Keratinocyte (primary cell): ENCODE data around the gene EGFR. TPM values are rescaled to one million over a fixed set of nuclear protein-coding genes. Genes with fewer than 3 reads are reported as not detected.

Experiments
- DNase-seq: peaks from one replicate; pipeline ENCODE4 v3.0.0-alpha.2; 2011; ENCODE audit warnings: low read depth, missing footprints, low spot score
- FAIRE-seq: peaks from 2 replicates; lab custom pipeline; 2011; peaks lifted over from hg19 to GRCh38; lab: Jason Lieb, UNC
- H2AFZ ChIP-seq: 2 replicates; pipeline ENCODE4 v1.6.0; 2012; ENCODE audit warnings: low read length, control low read depth, inconsistent platforms; ENCODE audit not compliant: control insufficient read depth
- H3K27ac ChIP-seq: 2 replicates; pipeline ENCODE4 v1.5.1; 2011; ENCODE audit warnings: low read length; ENCODE audit not compliant: control insufficient read depth, insufficient read depth
- H3K27me3 ChIP-seq: 3 replicates; pipeline ENCODE4 v1.6.0; 2011; ENCODE audit warnings: low read length; ENCODE audit not compliant: control insufficient read depth, insufficient read depth; ENCODE audit errors: extremely low read depth
- H3K36me3 ChIP-seq, 2 experiments: 2 replicates in 1 of 2; 3 replicates in 1 of 2; pipeline ENCODE4 v1.5.1; 2011; ENCODE audit warnings: low read length in 2 of 2, mild to moderate bottlenecking in 1 of 2; ENCODE audit not compliant: control insufficient read depth in 2 of 2, insufficient read depth in 2 of 2; ENCODE audit errors: extremely low read depth in 1 of 2
- H3K4me1 ChIP-seq: 3 replicates; pipeline ENCODE4 v1.5.1; 2011; ENCODE audit warnings: low read length; ENCODE audit not compliant: control insufficient read depth, insufficient read depth; ENCODE audit errors: extremely low read depth
- H3K4me2 ChIP-seq: 3 replicates; pipeline ENCODE4 v1.6.0; 2011; ENCODE audit warnings: low read depth, low read length; ENCODE audit not compliant: control insufficient read depth, insufficient read depth; ENCODE audit errors: extremely low read depth
- H3K4me3 ChIP-seq, 3 experiments: fragments of 200-600 bp in 1 of 3; sonication (generic) in 1 of 3; 2 replicates in 2 of 3; 3 replicates in 1 of 3; pipeline ENCODE4 v1.5.1; 2011 to 2016; ENCODE audit warnings: low read length in 3 of 3, mild to moderate bottlenecking in 3 of 3, control low read depth in 2 of 3, inconsistent platforms in 1 of 3, low read depth in 1 of 3, mixed read lengths in 1 of 3, mixed run types in 1 of 3, moderate library complexity in 1 of 3; ENCODE audit not compliant: control insufficient read depth in 2 of 3, insufficient read depth in 2 of 3; ENCODE audit errors: extremely low read depth in 1 of 3
- H3K79me2 ChIP-seq: 2 replicates; pipeline ENCODE4 v1.6.0; 2012; ENCODE audit warnings: low read length; ENCODE audit not compliant: control insufficient read depth, insufficient read depth
- H3K9ac ChIP-seq: 3 replicates; pipeline ENCODE4 v1.6.0; 2011; ENCODE audit warnings: low read length; ENCODE audit not compliant: control insufficient read depth, insufficient read depth; ENCODE audit errors: extremely low read depth
- H3K9me1 ChIP-seq: 3 replicates; pipeline ENCODE4 v1.6.0; 2011; ENCODE audit warnings: low read length; ENCODE audit not compliant: control insufficient read depth, insufficient read depth; ENCODE audit errors: extremely low read depth
- H3K9me3 ChIP-seq: 2 replicates; pipeline ENCODE4 v1.5.1; 2012; ENCODE audit warnings: low read depth, low read length; ENCODE audit not compliant: control insufficient read depth
- H4K20me1 ChIP-seq: 3 replicates; pipeline ENCODE4 v1.6.0; 2011; ENCODE audit warnings: low read length; ENCODE audit not compliant: control insufficient read depth, insufficient read depth; ENCODE audit errors: extremely low read depth
- CTCF ChIP-seq, 3 experiments: IDR thresholded peaks in 1 of 3; conservative IDR thresholded peaks in 1 of 3; optimal IDR thresholded peaks in 1 of 3; 2 replicates in 2 of 3; 3 replicates in 1 of 3; pipeline versions ENCODE3 to v1.5.1; 2011; ENCODE audit warnings: low read length in 3 of 3, mild to moderate bottlenecking in 3 of 3, moderate library complexity in 2 of 3, control low read depth in 1 of 3, inconsistent platforms in 1 of 3; ENCODE audit not compliant: insufficient read depth in 2 of 3; ENCODE audit errors: extremely low read depth in 1 of 3
- EZH2 ChIP-seq: IDR thresholded peaks from one replicate; pipeline ENCODE4 v1.6.1; 2012; ENCODE audit warnings: inconsistent platforms, mild to moderate bottlenecking, low read length, moderate library complexity
- dilution Hi-C: fragments of 300-500 bp; cut with MboI; formaldehyde crosslinking; loops from one replicate; pipeline ENCODE4 v1.7.0; 2020; ENCODE audit warnings: low sequenced_read_pairs; ENCODE audit not compliant: extremely low pct_ligation_motif_present
- polyA plus RNA-seq, 5 experiments: library from polyadenylated mRNA; depleted of rRNA in 3 of 5; stranded (reverse) in 3 of 5; stranded (forward) in 1 of 5; unstranded in 1 of 5; fragments of >200 nt; gene quantifications; 1 replicate in 1 of 5; 2 replicates in 3 of 5; 3 replicates in 1 of 5; pipeline versions ENCODE4 v1.2.1 to v1.2.3, GENCODE V29; 2011 to 2012; ENCODE audit warnings: missing spikeins in 2 of 5, low read depth in 1 of 5, low replicate concordance in 1 of 5

Gene EGFR
- polyA plus RNA-seq, 1 donor (not counting 4 experiments of a cell fraction or from before 2014, with no cell fraction given): 120 TPM

GRCh38 chr7:55147736-55148135 is 128.9 kb downstream of the EGFR start:
- Histone ChIP-seq H3K4me2 (no peak overlapping the region), H3K4me3 (no peak overlapping the region), H3K27me3 (no peaks in the 10 kb centered on the region), H3K9me3 (no peaks in the 10 kb centered on the region), H3K27ac (no peak overlapping the region), H3K4me1 (no peaks in the 10 kb centered on the region), H3K36me3 (peaks cover 61 to 82% of the 10 kb centered on the region in 2 experiments), H3K79me2 (peaks cover 47% of the 10 kb centered on the region), H2AFZ (no peak overlapping the region), H3K9ac (no peak overlapping the region), H4K20me1 (no peaks in the 10 kb centered on the region), H3K9me1 (no peaks in the 10 kb centered on the region)
- DNase-seq (no peak), FAIRE-seq (no peak)
- TF ChIP-seq EZH2 (no peak), CTCF (optimal IDR thresholded peaks at IDR 0.05 in 1 of 3, IDR thresholded peaks at IDR 0.05 in 1 of 3, conservative IDR thresholded peaks at IDR 0.05 in 1 of 3; ENCODE audit: extremely low read depth in 1 of 3, insufficient read depth in 2 of 3, low read length in 3 of 3) (no peak)
- dilution Hi-C loops: no loop called here

GRCh38 chr7:55148571-55148970 is 129.8 kb downstream of the EGFR start:
- Histone ChIP-seq H2AFZ (no peak overlapping the region), H3K4me1 (no peaks in the 10 kb centered on the region), H3K9ac (no peak overlapping the region), H3K4me2 (no peak overlapping the region), H3K79me2 (peaks cover 41% of the 10 kb centered on the region), H3K4me3 (no peak overlapping the region), H3K27ac (no peak overlapping the region), H3K9me3 (no peaks in the 10 kb centered on the region), H4K20me1 (no peaks in the 10 kb centered on the region), H3K36me3 (peaks cover 61 to 80% of the 10 kb centered on the region in 2 experiments), H3K9me1 (no peaks in the 10 kb centered on the region), H3K27me3 (no peaks in the 10 kb centered on the region)
- TF ChIP-seq EZH2 (no peak), CTCF (optimal IDR thresholded peaks at IDR 0.05 in 1 of 3, IDR thresholded peaks at IDR 0.05 in 1 of 3, conservative IDR thresholded peaks at IDR 0.05 in 1 of 3; ENCODE audit: extremely low read depth in 1 of 3, insufficient read depth in 2 of 3, low read length in 3 of 3) (no peak)
- DNase-seq (no peak), FAIRE-seq (no peak)
- dilution Hi-C loops: no loop called here
